ENCODE results near the gene CCL3. TPM values are rescaled to one million over a fixed set of nuclear protein-coding genes. Genes with fewer than 3 reads are reported as not detected.
"Not testable (repeated sequence)": the region's sequence is repeated elsewhere in the genome, so short reads cannot be mapped to it uniquely, and the experiment has no call there.

Gene CCL3
- total RNA-seq, 1 donor from 2014 or later = 31.7 TPM

- DNase-seq (ENCODE audit: low spot score) = no peak
Measured at GRCh38 chr17:36086791-36087190, 3.2 kb downstream of the CCL3 start.

GRCh38 chr17:36085765-36086164, 4.2 kb downstream of the CCL3 start:
- DNase-seq (ENCODE audit: low spot score) = no peak

- not testable (repeated sequence) for DNase-seq (ENCODE audit: low spot score)
Measured at GRCh38 chr17:36083691-36084090, 6.3 kb downstream of the CCL3 start.

- peak; percentile 60 for DNase-seq (ENCODE audit: low spot score)
Measured at GRCh38 chr17:36082482-36083120, 7.3 kb downstream of the CCL3 start.

- not testable (repeated sequence) for DNase-seq (ENCODE audit: low spot score)
Measured at GRCh38 chr17:36081681-36082471, 8.1 kb downstream of the CCL3 start.

GRCh38 chr17:36074365-36074764, 15.6 kb downstream of the CCL3 start:
- no peak for DNase-seq (ENCODE audit: low spot score)

- peak; percentile 60 for DNase-seq (ENCODE audit: low spot score)
Measured at GRCh38 chr17:36072431-36073121, 17.4 kb downstream of the CCL3 start.

- no peak for DNase-seq (ENCODE audit: low spot score)
Measured at GRCh38 chr17:36071751-36072150, 18.2 kb downstream of the CCL3 start.

GRCh38 chr17:36070427-36070826, 19.5 kb downstream of the CCL3 start:
- no peak for DNase-seq (ENCODE audit: low spot score)

- DNase-seq (ENCODE audit: low spot score) = no peak
Measured at GRCh38 chr17:36069136-36069535, 20.8 kb downstream of the CCL3 start.

GRCh38 chr17:36068524-36068923, 21.4 kb downstream of the CCL3 start:
- no peak for DNase-seq (ENCODE audit: low spot score)

GRCh38 chr17:36066365-36066985, 23.5 kb downstream of the CCL3 start:
- DNase-seq (ENCODE audit: low spot score) = no peak

GRCh38 chr17:36063786-36064541, 26.0 kb downstream of the CCL3 start, which contains the start of gene CCL18:
Gene CCL18, plus strand, starts transcription at chr17:36064272. Its CDS starts 71 bp downstream, at chr17:36064343.
- no peak for DNase-seq (ENCODE audit: low spot score)

- no peak for DNase-seq (ENCODE audit: low spot score)
Measured at GRCh38 chr17:36060816-36061215, 29.1 kb downstream of the CCL3 start.

- no peak for DNase-seq (ENCODE audit: low spot score)
Measured at GRCh38 chr17:36059406-36059805, 30.5 kb downstream of the CCL3 start.

GRCh38 chr17:36057911-36058310, 32.0 kb downstream of the CCL3 start:
- no peak for DNase-seq (ENCODE audit: low spot score)

GRCh38 chr17:36055921-36056520, 33.9 kb downstream of the CCL3 start:
- DNase-seq (ENCODE audit: low spot score) = no peak

- no peak for DNase-seq (ENCODE audit: low spot score)
Measured at GRCh38 chr17:36055171-36055570, 34.8 kb downstream of the CCL3 start.

- DNase-seq (ENCODE audit: low spot score) = no peak
Measured at GRCh38 chr17:36049643-36050042, 40.3 kb downstream of the CCL3 start.

- DNase-seq (ENCODE audit: low spot score) = no peak
Measured at GRCh38 chr17:36048066-36048465, 41.9 kb downstream of the CCL3 start.

Measured in mucosa of gallbladder (tissue), 1 donor.